Activated naive CD8-positive, alpha-beta T cell (primary cell): Measurements from ENCODE around the gene RPL36.
"Not testable (repeated sequence)": the region's sequence is repeated elsewhere in the genome, so short reads cannot be mapped to it uniquely, and the experiment has no call there.

Experiments used
- H3K27ac Mint-ChIP-seq: one replicate; pipeline ENCODE4 v1.8.0; 2021; ENCODE audit warnings: mixed read lengths
- H3K27me3 Mint-ChIP-seq: one replicate; pipeline ENCODE4 v1.8.0; 2021; ENCODE audit warnings: mixed read lengths
- H3K36me3 Mint-ChIP-seq: one replicate; pipeline ENCODE4 v1.8.0; 2021; ENCODE audit warnings: mixed read lengths
- H3K4me1 Mint-ChIP-seq: one replicate; pipeline ENCODE4 v1.8.0; 2021; ENCODE audit warnings: low read depth, mixed read lengths
- H3K4me3 Mint-ChIP-seq: one replicate; pipeline ENCODE4 v1.8.0; 2021; ENCODE audit warnings: mild to moderate bottlenecking, mixed read lengths
- H3K9me3 Mint-ChIP-seq: one replicate; pipeline ENCODE4 v1.8.0; 2021; ENCODE audit warnings: low read depth, mixed read lengths

RPL36 gene

GRCh38 chr19:5719961-5720790 is 30.1 kb downstream of the RPL36 start, which contains the start of the genes CATSPERD and LONP1:
TSS of gene CATSPERD (plus strand) at chr19:5720637. CDS start at chr19:5720738, 101 bp downstream.
TSS of gene LONP1 (minus strand) at chr19:5720146. CDS start at chr19:5720132, 14 bp downstream.
- Mint-ChIP-seq H3K9me3 (no peaks in the 10 kb centered on the region), H3K4me3 (peak within 1 kb of the TSS; percentile 97), H3K27ac (peak within 1 kb of the TSS; percentile 97), H3K36me3 (peaks cover 11% of the 10 kb centered on the region), H3K27me3 (no peaks in the 10 kb centered on the region), H3K4me1 (peaks cover 26% of the 10 kb centered on the region)

DNA sequence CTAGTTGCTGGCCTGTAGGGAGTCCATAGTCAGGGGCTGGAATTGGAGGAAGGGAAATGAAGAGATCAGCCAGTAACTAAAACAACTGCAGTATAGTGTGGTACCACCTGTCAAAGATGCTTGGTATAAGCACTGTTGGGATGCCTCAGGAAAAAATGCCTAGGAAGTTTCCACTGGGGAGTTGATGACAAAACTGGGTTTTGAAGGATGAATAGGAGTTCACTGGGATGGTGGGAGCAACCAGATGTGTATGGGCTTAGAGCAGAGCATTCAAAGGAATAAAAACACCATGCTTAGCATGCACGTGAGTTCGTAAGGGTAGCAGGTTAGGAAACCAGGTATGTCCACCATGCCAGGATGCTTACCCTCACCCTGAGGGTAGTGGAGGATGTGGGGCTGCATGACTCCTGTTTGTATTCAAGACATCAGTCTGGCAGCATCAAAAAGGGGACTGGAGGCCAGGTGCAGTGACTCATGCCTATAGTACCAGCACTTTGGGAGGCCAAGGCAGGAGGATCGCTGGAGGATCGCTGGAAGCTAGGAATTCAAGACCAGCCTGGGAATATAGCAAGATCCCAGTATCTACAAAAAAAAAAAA is 37.5 kb downstream of the RPL36 start:
- no peaks in the 10 kb centered on the region for H3K9me3 Mint-ChIP-seq
- H3K4me3 Mint-ChIP-seq = no peak overlapping the region
- no peak overlapping the region for H3K27ac Mint-ChIP-seq
- peaks cover 5% of the 10 kb centered on the region for H3K27me3 Mint-ChIP-seq
- H3K36me3 Mint-ChIP-seq = peaks cover 2% of the 10 kb centered on the region
- H3K4me1 Mint-ChIP-seq = no peaks in the 10 kb centered on the region

DNA sequence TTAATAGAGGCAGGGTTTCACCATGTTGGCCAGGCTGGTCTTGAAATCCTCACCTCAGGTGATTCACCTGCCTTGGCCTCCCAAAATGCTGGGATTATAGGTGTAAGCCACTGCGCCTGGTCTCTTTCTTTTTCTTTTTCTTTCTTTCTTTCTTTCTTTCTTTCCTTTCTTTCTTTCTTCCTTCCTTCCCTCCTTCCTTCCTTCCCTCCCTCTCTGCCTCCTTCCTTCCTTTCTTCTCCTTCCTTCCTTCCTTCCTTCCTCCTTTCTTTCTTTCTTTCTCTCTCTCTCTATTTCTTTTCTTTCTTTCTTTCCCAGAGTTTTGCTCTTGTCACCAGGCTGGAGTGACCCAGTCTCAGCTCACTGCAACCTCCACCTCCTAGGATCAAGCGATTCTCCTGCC is 43.1 kb downstream of the RPL36 start:
- H3K4me3 Mint-ChIP-seq, H3K27ac Mint-ChIP-seq, H3K36me3 Mint-ChIP-seq, H3K4me1 Mint-ChIP-seq, H3K27me3 Mint-ChIP-seq, H3K9me3 Mint-ChIP-seq: not testable (repeated sequence)

DNA sequence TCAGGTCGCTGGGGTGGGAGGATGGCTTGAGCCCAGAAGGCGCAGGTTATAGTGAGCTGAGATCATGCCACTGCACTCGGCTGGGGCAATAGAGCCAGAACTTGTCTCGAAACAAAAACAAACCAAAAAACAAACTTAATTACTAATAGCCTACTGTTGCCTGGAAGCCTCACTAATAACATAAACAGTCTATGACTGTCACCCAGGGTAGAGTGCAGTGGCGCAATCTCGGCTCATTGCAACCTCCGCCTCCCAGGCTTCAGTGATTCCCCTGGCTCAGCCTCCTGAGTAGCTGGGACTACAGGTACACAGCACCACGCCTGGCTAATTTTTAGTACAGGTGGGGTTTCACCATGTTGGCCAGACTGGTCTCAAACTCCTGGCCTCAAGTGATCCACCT is 48.3 kb downstream of the RPL36 start:
- Mint-ChIP-seq H3K27me3 (peaks cover 2% of the 10 kb centered on the region), H3K4me1 (no peaks in the 10 kb centered on the region), H3K9me3 (no peaks in the 10 kb centered on the region), H3K27ac (no peak overlapping the region), H3K4me3 (no peak overlapping the region), H3K36me3 (no peaks in the 10 kb centered on the region)
